Measurements from ENCODE around the gene INTS6.

- TF ChIP-seq L3MBTL2 (conservative IDR thresholded peaks at IDR 0.05): no peak
- no peak for TF ChIP-seq BHLHE40 (IDR thresholded peaks at IDR 0.05; ENCODE audit: borderline replicate concordance)
- no peak for TF ChIP-seq ARNT (IDR thresholded peaks at IDR 0.05)
- no peak for TF ChIP-seq HDGF (IDR thresholded peaks at IDR 0.05; ENCODE audit: borderline replicate concordance)
- TF ChIP-seq NFRKB (IDR thresholded peaks at IDR 0.05): no peak
- no peak for TF ChIP-seq FOXA1 (IDR thresholded peaks at IDR 0.05)
- no peak for TF ChIP-seq PKNOX1 (IDR thresholded peaks at IDR 0.05)
- no peak for TF ChIP-seq FOXM1 (IDR thresholded peaks at IDR 0.05; ENCODE audit: borderline replicate concordance)
- TF ChIP-seq LEF1 (IDR thresholded peaks at IDR 0.05; ENCODE audit: borderline replicate concordance): no peak
Measured at GRCh38 chr13:51323824-51324511, 128.9 kb downstream of the INTS6 start.

Data from HEK293T (cell line).